ENCODE measurements around the gene RAI14.

GRCh38 chr5:34706084-34706483, 50.0 kb downstream of the RAI14 start:
- TF ChIP-seq, protein P1, sequence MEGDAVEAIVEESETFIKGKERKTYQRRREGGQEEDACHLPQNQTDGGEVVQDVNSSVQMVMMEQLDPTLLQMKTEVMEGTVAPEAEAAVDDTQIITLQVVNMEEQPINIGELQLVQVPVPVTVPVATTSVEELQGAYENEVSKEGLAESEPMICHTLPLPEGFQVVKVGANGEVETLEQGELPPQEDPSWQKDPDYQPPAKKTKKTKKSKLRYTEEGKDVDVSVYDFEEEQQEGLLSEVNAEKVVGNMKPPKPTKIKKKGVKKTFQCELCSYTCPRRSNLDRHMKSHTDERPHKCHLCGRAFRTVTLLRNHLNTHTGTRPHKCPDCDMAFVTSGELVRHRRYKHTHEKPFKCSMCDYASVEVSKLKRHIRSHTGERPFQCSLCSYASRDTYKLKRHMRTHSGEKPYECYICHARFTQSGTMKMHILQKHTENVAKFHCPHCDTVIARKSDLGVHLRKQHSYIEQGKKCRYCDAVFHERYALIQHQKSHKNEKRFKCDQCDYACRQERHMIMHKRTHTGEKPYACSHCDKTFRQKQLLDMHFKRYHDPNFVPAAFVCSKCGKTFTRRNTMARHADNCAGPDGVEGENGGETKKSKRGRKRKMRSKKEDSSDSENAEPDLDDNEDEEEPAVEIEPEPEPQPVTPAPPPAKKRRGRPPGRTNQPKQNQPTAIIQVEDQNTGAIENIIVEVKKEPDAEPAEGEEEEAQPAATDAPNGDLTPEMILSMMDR (conservative IDR thresholded peaks at IDR 0.05), result no peak
- no peak for TF ChIP-seq EZH2 (IDR thresholded peaks at IDR 0.05; ENCODE audit: low read depth)
